GM18951 (cell line): Measurements from ENCODE around the gene ERBB2.

Experiments used
- POLR2A ChIP-seq: IDR thresholded peaks from 4 replicates; pipeline ENCODE4 v1.6.1; 2011; ENCODE audit warnings: mild to moderate bottlenecking; ENCODE audit not compliant: insufficient read length, insufficient read depth; ENCODE audit errors: extremely low read depth
- in situ Hi-C: fragments of 300-500 bp; cut with MboI; formaldehyde crosslinking; loops from one replicate; pipeline ENCODE4 v1.12.0; 2022; ENCODE audit warnings: low sequenced_read_pairs, mixed read lengths, inconsistent platforms; ENCODE audit not compliant: unreplicated experiment

Gene ERBB2

GRCh38 chr17:39661744-39662541, 37.9 kb upstream of the ERBB2 start:
- no peak for TF ChIP-seq POLR2A
- in situ Hi-C loops = no loop called here

- no peak for TF ChIP-seq POLR2A
- in situ Hi-C loops = no loop called here
These were observed 37.1 kb upstream of the ERBB2 start for GRCh38 chr17:39662551-39663339.

- in situ Hi-C loops = no loop called here
- no peak for TF ChIP-seq POLR2A
These were observed 36.5 kb upstream of the ERBB2 start for GRCh38 chr17:39663340-39663687.

GRCh38 chr17:39663688-39664580, 35.9 kb upstream of the ERBB2 start:
- TF ChIP-seq POLR2A = no peak
- in situ Hi-C loops = no loop called here

- TF ChIP-seq POLR2A = no peak
- in situ Hi-C loops = no loop called here
These were observed 35.0 kb upstream of the ERBB2 start, which contains the start of gene TCAP for GRCh38 chr17:39664581-39665561. Gene TCAP (plus strand): TSS chr17:39665349. CDS start chr17:39665360, 11 bp downstream.

GRCh38 chr17:39665642-39666224, 34.1 kb upstream of the ERBB2 start:
- no peak for TF ChIP-seq POLR2A
- in situ Hi-C loops = no loop called here

- in situ Hi-C loops = no loop called here
These were observed 33.6 kb upstream of the ERBB2 start for GRCh38 chr17:39666231-39666600.

GRCh38 chr17:39666601-39667261, 33.1 kb upstream of the ERBB2 start:
- in situ Hi-C loops = no loop called here
- TF ChIP-seq POLR2A = no peak

More at GRCh38 chr17:39666231-39666600, 33.6 kb upstream of the ERBB2 start:
- no peak for TF ChIP-seq POLR2A

GRCh38 chr17:39667262-39667944, 32.5 kb upstream of the ERBB2 start:
- in situ Hi-C loops = no loop called here
- no peak for TF ChIP-seq POLR2A

- no peak for TF ChIP-seq POLR2A
- in situ Hi-C loops = no loop called here
These were observed 31.6 kb upstream of the ERBB2 start, which contains the start of gene PNMT for GRCh38 chr17:39667945-39668924. Gene PNMT (plus strand): TSS chr17:39668453. CDS start chr17:39668476, 23 bp downstream.
